T-helper 22 cell (primary cell): ENCODE results near the gene HBD.

Experiments
- DNase-seq: peaks from one replicate; pipeline ENCODE4 v3.0.0-alpha.2; 2020; ENCODE audit warnings: low read depth

Gene HBD

GRCh38 chr11:5232176-5232575 lies 2.1 kb downstream of the HBD start:
- DNase-seq, result no peak

- DNase-seq, result no peak
Measured at GRCh38 chr11:5231111-5231510, 3.2 kb downstream of the HBD start.

GRCh38 chr11:5230266-5230665 lies 4.0 kb downstream of the HBD start:
- DNase-seq, result no peak

- DNase-seq, result no peak
Measured at GRCh38 chr11:5229796-5230195, 4.5 kb downstream of the HBD start.

GRCh38 chr11:5229356-5229755 lies 4.9 kb downstream of the HBD start:
- DNase-seq, result no peak

- DNase-seq, result no peak
Measured at GRCh38 chr11:5228124-5228523, 6.2 kb downstream of the HBD start.

- no peak for DNase-seq
Measured at GRCh38 chr11:5227681-5228080, 6.6 kb downstream of the HBD start.

GRCh38 chr11:5226732-5227310 lies 7.5 kb downstream of the HBD start, which contains the start of gene HBB:
Gene HBB, minus strand, starts transcription at chr11:5227071. Its CDS starts 50 bp downstream, at chr11:5227021.
- DNase-seq, result no peak

- no peak for DNase-seq
Measured at GRCh38 chr11:5225480-5225871, 8.8 kb downstream of the HBD start.

GRCh38 chr11:5224538-5225479 lies 9.5 kb downstream of the HBD start:
- no peak for DNase-seq

GRCh38 chr11:5223686-5224085 lies 10.6 kb downstream of the HBD start:
- no peak for DNase-seq

GRCh38 chr11:5223146-5223545 lies 11.1 kb downstream of the HBD start:
- no peak for DNase-seq

GRCh38 chr11:5210376-5210885 lies 23.9 kb downstream of the HBD start:
- DNase-seq, result no peak

- no peak for DNase-seq
Measured at GRCh38 chr11:5204787-5205186, 29.5 kb downstream of the HBD start.

GRCh38 chr11:5203366-5203765 lies 30.9 kb downstream of the HBD start:
- DNase-seq, result no peak

GRCh38 chr11:5200582-5200981 lies 33.7 kb downstream of the HBD start, which contains the start of gene OR51V1:
Gene OR51V1, minus strand, starts transcription at chr11:5200682. Its CDS starts 0 bp downstream, at chr11:5200682.
- no peak for DNase-seq

- DNase-seq, result no peak
Measured at GRCh38 chr11:5198285-5198684, 36.0 kb downstream of the HBD start.

GRCh38 chr11:5197536-5197935 lies 36.7 kb downstream of the HBD start:
- no peak for DNase-seq

GRCh38 chr11:5196731-5197130 lies 37.6 kb downstream of the HBD start:
- no peak for DNase-seq

- DNase-seq, result no peak
Measured at GRCh38 chr11:5196067-5196466, 38.2 kb downstream of the HBD start.

GRCh38 chr11:5192738-5193137 lies 41.5 kb downstream of the HBD start:
- no peak for DNase-seq

- DNase-seq, result no peak
Measured at GRCh38 chr11:5188201-5188600, 46.1 kb downstream of the HBD start.
